Myocyte (in vitro differentiated cells): Measurements from ENCODE around the gene NAA40. TPM values are rescaled to one million over a fixed set of nuclear protein-coding genes. Genes with fewer than 3 reads are reported as not detected.
A peak's percentile ranks its signal among the peaks of the same experiment; 100 is the strongest.

Source experiments
- DNase-seq: peaks from one replicate; pipeline ENCODE4 v3.0.0-alpha.2; 2012; ENCODE audit warnings: low read depth
- total RNA-seq: library from RNA; depleted of rRNA; stranded (reverse); fragments of >200 nt; gene quantifications from 2 replicates; pipeline ENCODE4 v1.2.3, GENCODE V29; 2014

The NAA40 gene
- total RNA-seq, 1 donor from 2014 or later: 8.0 TPM

DNA sequence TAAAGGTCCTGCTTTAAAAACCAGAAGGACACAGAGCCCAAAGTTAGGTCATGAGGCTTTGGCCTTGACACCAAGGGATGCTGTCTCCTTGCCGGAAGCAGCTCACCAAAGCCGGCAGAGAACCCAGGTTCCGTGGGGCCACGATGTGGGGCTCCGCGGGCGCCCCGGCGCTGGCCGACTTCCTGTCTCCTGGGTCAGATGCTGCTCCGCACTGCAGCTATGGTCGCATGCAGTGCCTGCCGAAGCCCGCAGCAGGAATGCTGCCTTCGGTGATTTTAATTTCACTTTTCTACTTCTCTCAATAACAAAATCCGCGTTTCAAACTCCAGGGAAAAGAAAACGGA lies 47.0 kb downstream of the NAA40 start:
- no peak for DNase-seq

GRCh38 chr11:63986156-63986931 lies 47.5 kb downstream of the NAA40 start, which contains the start of gene OTUB1:
OTUB1 (plus strand) TSS chr11:63986438; CDS start chr11:63986457, 19 bp downstream.
- DNase-seq: peak; percentile 92

DNA sequence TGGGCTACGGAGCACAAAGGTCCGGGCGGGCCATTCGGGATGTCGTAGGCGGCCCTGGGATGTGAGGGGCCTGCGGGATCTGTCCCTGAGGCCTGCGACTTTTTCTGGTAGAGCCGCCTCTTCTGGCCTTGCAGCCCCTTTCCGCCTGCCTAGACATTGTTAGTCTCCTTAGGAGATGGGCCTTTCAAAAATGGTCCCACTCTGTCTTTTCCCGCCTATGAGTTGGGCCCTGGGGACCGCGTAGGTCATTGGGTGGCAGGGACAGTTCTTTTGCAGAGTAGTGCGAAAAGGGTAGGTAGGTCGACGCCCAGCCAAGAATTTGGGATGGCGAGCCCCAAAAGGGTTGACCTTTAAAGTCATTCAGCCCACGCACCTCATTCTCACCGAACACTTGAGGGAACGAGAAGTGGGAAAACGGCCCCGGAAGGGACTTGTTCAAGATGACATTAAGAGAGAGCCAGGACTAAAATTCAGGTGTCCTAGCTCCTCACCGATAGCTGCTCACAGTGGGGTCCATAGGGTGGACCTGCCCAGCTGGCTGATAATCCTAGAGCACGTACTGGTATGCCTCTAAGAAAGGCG lies 48.2 kb downstream of the NAA40 start:
- DNase-seq: no peak

GRCh38 chr11:63991558-63991957 lies 52.8 kb downstream of the NAA40 start:
- DNase-seq: no peak

DNA sequence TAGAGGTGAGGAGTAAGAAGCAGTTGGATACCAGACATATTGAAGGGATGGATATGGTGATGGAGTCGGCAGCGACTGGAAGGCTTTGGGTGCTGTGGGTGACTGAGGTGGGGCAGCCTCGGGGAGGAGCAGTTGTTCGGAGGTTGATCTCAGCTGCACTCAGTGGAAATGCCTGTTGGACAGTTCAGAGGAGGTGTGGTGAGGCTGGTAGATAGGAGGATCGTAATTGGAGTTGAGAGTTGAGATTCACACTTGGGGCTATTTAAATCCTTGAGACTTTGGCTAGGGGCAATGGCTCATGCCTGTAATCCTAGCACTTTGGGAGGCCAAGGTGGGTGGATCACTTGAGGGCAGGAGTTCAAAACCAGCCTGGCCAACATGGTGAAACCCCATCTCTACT lies 54.3 kb downstream of the NAA40 start:
- DNase-seq: peak; percentile 53

DNA sequence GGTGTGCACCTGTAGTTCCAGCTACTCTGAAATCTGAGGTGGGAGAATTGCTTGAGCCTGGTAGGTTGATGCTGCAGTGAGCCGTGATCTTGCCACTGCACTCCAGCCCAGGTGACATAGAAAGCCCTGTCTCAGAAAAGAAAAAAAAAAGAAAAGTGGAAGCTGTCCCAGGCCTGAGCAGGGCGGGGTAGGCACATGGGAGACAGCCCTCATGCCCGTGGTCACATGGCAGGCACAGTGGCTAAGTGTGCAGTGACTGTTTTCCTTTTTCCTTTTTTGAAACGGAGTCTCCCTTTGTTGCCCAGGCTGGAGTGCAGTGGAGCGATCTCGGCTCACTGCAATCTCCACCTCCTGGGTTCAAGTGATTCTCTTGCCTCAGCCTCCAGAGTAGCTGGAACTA lies 55.2 kb downstream of the NAA40 start:
- no peak for DNase-seq

- DNase-seq: no peak
Measured at GRCh38 chr11:63996512-63996911, 57.7 kb downstream of the NAA40 start.

DNA sequence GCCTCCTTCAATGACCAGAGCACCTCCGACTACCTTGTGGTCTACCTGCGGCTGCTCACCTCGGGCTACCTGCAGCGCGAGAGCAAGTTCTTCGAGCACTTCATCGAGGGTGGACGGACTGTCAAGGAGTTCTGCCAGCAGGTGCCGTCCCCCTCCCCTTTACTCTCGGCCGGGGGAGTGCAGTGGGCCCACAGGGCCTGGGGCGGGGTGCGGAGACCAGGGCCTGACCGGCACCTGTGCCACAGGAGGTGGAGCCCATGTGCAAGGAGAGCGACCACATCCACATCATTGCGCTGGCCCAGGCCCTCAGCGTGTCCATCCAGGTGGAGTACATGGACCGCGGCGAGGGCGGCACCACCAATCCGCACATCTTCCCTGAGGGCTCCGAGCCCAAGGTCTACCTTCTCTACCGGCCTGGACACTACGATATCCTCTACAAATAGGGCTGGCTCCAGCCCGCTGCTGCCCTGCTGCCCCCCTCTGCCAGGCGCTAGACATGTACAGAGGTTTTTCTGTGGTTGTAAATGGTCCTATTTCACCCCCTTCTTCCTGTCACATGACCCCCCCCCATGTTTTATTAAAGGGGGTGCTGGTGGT lies 58.4 kb downstream of the NAA40 start:
- DNase-seq: no peak

GRCh38 chr11:63997801-63998337 lies 59.1 kb downstream of the NAA40 start:
- no peak for DNase-seq

DNA sequence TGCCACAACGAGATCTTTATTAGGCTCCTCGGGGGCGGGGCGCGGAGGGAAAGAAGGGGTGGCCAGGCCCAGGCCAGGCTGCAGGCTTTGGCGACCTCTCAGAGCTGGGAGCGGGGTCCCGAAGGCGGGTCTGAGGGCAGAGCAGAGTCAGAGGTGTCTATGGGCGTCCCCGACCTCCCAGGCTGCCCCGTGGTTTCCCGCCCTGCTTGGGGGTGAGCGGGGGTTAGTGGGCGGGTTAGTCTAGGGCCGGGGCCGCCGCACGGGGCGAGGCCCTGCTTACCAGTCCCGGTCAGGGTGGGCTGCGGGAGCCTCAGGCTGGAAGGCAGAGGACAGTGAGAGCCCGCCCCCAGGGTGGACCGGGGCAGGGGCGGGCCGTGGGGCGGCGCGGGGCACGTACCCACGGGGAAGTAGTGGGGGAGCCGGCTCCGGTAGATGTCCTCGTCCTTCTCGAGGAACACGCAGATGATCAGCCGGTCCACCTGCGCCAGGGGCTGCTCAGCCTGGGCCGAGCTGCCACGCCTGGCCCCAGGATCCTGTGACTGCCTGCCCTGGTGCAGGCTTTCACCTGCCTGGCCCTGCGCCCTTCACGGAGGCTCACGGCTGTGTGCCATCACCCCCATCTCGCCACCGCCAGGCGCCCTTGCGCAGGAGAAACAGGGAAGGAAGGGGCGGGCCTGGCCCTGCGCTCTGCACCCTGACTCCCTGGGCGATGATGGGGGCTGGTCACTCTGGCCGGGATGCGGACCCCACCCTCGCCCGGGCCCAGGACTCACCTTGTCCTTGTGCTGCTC lies 60.0 kb downstream of the NAA40 start:
- no peak for DNase-seq

DNA sequence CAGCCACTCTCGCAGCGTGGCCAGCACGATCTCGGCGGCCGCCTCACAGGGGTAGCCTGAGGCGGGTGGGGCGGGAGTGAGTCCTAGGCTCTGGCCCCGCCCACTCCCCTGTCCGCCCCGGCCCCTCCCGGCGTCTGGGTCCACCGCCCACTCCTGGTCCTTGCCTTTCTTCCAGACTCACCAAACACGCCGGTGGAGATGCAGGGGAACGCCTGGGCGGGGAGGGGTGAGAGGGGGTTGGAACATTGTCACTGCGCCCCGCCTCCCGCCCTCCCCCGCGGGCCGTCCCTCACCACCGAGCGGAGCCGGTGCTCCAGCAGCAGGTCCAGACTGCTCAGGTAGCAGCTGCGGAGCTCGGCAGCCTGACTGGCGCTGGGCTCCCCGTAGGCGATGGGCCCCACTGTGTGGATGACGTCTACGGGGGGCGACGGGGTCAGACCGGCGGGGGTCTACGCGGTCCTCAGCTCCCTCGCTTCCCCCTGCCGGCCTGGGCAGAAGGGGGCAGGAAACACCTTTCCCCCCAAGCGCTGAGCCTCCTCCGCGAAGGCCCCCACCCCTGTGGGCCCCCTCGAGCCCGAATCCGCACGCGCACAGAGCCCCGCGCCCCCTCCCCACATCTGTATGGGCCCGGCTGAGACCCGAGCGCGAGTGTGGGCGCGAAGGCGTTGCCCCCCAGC lies 60.7 kb downstream of the NAA40 start:
- DNase-seq: no peak

- no peak for DNase-seq
Measured at GRCh38 chr11:64000026-64000739, 61.4 kb downstream of the NAA40 start.

- no peak for DNase-seq
Measured at GRCh38 chr11:64000740-64001483, 62.1 kb downstream of the NAA40 start.

DNA sequence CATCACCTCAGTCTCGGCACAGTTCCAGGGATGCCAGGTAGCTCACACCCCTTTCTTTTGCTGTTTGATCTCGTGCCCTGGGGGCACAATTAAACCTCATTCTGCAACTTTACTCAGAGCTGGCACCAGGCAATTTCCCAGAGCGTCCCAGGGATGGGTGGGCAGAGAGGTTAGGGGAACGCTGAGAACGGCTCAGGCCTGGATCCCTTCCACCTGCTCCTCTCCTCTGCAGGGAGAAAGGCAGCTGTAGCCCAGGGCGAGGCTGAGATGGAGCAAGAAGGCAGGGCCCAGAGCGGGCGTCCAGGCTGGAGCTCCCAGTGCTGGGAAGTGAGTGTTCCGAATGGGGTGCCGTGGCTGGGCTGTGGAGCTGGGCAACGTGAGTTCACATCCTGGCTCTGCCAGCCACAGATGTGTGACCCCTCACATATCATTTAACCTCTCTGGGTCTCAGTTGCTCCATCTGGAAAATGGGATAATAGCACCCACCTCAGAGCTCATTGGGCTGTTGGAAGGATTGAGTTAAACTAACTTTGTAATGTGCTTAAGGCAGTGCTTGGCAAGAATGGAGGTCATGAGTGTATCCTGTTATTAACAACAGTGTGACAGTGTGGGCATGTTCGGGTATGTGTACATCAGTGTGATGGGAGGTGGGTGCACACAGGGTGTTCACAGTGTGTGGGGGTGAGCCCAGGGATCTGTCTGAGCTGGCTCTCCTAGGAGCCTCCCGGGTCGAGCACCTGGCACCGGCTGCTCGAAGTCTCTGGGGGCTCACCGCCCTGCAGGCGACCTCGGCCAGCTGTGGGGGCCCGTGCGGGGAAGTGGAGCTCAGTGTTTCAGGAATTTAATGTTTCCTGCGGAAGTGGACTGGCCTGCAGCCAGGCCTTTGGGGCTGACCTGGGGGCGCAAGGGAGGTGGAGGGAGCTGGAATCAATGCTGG lies 63.0 kb downstream of the NAA40 start:
- no peak for DNase-seq

DNA sequence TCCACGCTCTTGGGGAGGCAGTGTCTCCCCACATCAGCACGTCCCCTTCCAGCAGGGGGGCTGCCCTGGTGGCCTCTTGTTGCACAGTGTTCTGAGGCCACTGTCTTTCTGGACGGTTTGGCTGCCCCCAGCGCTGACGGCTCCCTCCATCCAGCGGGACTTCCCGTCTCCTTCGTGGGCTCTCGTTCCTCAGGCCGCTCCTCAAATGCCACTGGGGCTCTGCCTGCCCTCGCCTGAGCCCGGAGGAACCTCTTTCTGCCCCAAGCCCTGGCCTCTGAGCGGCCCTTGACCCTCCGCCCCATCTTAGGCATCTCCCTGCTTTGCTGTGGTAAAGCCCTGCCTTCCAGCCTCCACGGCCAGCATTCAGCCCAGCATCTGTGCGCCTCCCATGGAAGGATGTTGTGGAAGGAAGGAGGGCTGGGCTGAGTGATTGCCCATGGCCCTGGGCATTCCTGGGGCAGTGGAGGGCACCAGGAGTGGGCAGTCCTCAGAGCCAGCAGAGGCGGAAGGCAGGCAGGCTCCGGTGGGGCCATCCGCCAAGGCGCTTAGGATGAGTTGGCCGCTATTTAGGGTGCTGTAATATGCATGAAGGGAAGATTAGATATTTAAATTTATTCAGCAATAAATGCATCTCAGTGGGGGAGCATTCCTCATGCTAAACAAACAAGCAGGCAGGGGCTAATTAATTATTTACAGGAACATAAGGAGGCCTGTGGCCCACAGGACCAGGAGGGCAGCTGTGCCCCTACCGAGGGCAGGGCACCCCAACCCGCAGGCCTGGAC lies 65.2 kb downstream of the NAA40 start:
- DNase-seq: no peak

DNA sequence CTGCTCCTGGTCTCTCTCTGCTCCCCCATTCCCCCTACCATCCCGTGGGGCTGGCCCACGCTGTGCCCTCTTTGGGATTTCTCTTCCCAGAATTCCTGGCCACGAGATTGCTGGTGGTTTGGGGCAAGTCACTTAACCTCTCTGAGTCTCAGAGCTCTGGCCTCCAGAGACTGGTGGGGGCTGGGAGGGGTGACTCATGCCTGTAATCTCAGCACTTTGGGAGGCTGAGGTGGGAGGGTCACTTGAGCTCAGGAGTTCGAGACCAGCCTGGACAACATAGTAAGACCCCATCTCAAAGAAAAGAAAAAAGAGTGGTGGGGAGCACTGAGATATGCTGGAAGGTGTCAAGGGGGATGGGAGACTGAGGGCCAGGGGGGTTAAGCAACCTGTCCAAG lies 65.8 kb downstream of the NAA40 start:
- DNase-seq: no peak

- DNase-seq: no peak
Measured at GRCh38 chr11:64005691-64006090, 66.9 kb downstream of the NAA40 start.

DNA sequence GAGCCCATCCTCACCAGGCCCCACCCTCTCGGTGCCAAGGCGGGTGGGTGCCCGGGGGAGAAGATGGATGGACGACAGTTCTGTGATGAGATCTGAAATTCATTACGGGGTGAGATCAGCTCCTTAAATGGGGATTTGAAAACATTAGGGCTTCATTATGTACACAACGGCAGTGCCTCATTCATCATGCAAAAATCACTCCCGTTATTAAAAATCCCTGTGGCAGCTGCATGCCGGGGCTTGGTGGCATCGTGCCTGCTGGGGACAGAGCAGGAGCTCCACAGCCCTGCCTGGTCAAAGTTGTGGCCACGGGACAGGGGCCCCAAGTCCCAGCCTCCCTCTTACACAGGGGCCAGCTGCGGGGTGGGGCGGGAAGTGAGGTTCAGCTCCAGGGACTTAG lies 67.6 kb downstream of the NAA40 start:
- DNase-seq: peak; percentile 51
